Stimulated activated naive CD8-positive, alpha-beta T cell treated with anti-CD3 and anti-CD28 coated beads, Interleukin-15, Interleukin-2, amounts not matched to agents 100 U/mL and 50 U/mL, for 24 hours (primary cell): ENCODE results near the gene P2RX4.
A peak's percentile ranks its signal among the peaks of the same experiment; 100 is the strongest.
"Not testable (repeated sequence)": the region's sequence is repeated elsewhere in the genome, so short reads cannot be mapped to it uniquely, and the experiment has no call there.

Experiments
- ATAC-seq: fragments of 150-1000 bp; cut with Tn5 transposase; one replicate; pipeline ENCODE4 v1.10.0; 2021
- DNase-seq: peaks from one replicate; pipeline ENCODE4 v3.0.0; 2021

The P2RX4 gene

DNA sequence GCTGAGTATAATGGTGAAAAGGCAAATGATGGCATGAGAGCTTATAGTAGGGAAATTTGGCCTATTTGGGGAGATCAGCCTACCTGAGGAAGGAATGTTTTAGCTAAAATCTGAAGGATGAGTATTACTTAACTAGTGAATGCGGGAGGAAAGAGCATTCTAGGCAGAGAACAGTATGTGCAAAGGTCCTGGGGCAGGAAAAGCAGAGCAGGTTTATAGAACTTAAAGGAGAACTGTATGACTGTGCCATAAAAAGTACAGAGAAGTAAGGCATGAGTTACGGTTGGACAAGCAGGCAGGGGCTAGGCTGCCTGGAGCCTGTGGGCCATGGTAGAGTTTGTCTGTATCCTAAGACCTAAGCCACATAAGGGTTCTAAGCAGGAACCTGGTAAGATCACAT lies 21.7 kb upstream of the P2RX4 start:
- DNase-seq (no peak), ATAC-seq (no peak)

DNA sequence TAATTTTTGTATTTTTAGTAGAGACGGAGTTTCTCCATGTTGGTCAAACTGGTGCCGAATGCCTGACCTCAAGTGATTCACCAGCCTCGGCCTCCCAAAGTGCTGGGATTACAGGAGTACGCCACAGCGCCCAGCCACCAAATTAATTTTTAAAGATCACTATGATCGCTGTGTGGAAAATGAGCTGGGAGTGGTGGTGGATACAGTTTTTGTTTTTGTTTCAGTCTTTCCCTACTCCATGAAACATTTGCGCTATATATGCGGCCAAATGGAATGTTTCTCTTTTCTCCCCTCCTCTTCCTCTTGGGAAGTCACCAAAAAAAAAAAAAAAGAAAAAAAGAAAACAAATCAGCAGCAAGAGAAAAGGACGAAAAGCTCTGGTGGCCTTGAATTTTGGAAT lies 20.8 kb upstream of the P2RX4 start:
- ATAC-seq (no peak), DNase-seq (no peak)

DNA sequence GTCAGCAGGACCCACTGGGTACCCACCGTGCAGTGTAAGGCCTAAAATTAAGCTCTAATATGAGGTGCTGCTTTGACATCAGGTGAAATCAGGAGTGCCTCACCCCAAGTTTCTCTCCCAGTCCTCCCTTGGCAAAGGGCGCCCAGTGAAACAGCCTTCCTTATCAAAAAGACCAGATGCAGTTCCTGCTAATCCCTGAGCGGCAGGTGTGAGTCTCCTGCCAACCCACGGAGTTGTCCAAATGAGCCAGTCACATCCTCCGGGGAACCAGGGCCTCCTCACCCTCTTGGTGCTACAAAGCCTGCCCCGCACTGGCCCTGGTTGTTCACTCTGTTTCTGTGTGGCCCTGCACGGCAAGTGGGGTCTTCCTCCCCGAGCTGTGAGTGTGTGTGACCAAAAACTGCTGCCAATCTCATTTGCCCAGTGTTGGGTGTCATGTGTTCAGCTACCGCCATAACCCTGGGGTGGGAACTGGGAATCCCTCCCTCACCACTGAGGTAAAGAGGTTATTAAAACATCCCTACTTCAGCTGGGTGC lies 20.2 kb upstream of the P2RX4 start:
- no peak for DNase-seq
- ATAC-seq, result no peak

DNA sequence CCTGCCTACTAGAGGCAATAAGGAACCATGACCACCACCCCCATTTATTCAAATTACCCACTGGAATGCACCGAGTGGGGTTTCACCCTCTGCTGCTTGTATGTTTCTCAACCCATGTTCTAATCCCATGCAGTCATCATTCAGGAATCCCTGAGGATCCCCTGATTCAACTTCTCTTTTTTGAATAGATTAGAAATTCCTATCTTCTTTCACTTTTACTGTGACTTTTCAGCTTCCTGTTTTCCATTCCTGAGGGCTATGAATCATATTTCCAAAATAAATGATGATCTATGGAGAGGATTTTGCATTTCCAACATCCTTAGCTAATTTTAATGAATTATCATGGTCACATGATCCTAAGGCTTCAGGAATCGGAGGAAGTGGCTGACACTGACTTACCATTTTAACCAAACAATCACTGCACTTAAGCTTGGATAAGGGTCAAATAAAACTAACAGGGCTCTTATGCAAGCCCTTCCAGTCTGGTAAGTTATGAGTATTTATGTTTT lies 19.4 kb upstream of the P2RX4 start:
- DNase-seq (no peak), ATAC-seq (no peak)

DNA sequence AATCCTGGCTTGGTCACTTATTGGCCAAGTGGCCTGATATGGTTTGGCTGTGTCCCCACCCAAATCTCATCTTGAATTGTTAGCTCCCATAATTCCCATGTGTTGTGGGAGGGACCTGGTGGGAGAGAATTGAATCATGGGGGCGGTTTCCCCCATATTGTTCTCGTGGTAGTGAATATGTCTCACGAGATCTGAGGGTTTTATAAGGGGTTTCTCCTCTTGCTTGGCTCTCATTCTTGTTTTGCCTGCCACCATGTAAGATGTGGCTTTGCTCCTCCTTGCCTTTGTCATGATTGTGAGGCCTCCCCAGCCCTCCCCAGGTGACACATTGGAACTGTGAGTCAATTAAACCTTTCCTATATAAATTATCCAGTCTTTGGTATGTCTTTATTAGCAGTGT lies 18.8 kb upstream of the P2RX4 start:
- no peak for DNase-seq
- ATAC-seq, result no peak

DNA sequence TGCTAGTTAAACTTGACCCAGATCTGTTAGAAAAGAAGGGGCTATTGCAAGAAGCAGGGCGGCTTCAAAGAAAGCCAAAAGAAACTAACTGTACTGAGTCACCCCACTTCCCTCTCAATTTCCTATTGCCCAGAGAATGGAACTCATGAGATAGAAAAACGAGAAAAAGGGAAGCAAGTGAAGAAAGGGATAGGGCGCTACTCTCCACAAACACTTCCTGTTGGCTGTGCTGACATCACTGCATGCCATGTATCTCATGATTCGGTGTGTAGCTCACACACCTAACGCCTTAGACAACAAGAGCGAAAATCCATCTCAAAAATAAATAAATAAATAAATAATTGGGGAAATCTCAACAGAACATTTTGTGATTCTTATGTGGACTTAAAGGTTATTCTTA lies 13.0 kb upstream of the P2RX4 start:
- peak; percentile 43 for ATAC-seq
- DNase-seq, result no peak

DNA sequence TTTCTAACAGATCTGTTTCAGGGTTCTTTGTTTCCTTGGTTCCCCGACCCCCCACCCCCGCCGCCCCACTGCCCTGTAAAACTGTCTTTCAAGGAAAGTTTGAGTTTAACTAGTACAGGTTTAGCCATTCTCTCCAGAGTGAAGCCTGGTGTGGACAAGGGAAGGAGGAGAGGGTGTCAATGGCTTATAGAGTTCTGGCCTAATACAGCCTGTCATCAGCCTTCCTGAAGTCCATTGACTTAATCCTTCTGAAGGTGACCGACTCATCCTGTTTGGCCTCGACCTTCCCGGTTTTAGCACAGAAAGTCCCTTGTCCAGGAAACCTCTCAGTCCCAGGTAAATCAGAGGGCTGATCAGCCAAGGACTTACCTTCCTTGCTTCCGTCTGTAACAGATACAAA lies 11.0 kb upstream of the P2RX4 start:
- ATAC-seq, result no peak
- DNase-seq, result no peak

DNA sequence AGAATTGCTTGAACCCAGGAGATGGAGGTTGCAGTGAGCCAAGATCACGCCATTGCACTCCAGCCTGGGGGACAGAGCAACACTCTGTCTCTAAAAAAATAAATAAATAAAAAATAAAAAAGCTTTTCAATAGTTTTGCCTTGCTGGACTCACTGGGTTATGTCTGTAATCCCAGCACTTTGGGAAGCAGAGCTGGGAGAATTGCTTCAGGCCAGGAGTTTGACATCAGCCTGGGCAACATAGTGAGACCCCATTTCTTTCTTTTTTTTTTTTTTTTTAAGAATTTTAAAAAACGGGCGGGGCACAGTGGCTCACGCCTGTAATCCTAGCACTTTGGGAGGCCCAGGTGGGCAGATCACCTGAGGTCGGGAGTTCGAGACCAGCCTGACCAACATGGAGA lies 8.8 kb upstream of the P2RX4 start:
- not testable (repeated sequence) for DNase-seq, ATAC-seq

DNA sequence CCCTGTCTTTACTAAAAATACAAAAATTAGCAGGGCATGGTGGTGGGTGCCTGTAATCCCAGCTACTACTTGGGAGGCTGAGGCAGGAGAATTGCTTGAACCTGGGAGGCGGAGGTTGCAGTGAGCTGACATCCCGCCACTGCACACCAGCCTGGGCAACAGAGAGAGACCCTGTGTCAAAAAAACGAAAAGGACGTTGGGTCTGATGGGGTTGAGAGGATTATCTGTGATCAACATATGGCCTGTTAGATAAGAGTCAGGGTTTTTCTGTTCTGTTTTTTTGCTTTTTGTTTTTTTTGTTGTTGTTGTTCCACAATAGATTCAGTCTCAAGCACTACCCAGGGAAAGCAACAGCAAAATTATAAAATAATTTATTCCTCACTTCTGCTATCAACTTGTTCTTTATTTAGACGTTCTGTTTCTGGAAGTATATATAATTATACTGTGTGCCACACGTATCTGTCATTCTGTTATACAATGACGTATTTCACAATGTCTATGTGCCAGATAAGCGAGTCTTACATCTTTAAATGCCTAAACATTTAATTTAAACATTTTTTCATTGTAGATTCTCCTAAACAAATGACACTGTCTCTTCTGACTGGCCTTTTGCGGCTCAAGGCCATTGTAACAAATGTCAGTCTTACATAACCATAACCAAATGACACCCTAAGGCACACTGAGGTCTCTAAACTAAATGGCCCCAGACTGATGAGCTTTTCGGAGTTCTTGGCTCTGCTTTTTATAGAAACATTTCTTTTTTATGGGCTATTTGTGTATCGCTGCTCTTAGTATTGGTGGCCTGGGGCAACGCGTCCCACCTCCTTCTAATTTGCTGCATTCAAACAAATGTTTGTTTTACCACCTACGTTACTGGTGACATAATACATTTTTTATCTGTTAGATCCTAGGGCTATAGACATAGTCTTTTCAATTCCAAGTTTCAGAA lies 7.2 kb upstream of the P2RX4 start:
- DNase-seq (no peak), ATAC-seq (no peak)

DNA sequence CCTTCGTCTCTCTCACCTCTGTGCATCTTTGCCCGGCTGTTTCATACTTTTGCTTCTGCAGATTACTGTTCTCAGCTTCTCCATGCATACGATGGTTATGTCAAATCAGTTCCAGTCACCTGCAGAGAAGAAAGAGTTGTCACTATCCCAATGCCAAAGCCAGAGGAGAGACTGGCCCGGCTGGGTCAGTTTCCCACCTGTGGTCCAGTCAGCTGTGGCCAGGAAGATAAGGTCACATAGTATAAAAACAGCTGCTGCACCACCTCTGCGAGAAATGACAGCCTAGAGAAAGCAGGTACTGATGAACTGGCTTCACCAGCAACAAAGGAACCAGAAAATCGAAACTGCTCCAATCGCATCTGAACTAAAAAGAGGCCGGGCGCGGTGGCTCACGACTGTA lies 6.4 kb upstream of the P2RX4 start:
- DNase-seq (no peak), ATAC-seq (no peak)

DNA sequence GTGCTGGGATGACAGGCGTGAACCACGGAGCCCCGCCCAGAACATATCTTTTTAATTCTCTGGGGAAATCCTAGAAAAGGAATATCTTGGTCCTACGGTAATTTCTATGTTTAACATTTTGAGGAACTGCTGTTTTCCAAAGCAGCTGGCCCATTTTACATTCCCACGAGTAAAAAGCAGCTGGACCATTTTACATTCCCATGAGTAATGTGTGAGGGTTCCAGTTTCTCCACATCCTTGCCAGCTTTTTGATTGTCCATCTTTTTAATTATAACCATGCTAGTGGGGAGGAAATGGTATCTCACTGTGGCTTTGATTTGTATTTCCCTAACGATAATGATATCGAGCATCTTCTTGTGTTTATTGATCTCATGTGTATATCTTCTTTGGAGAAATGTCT lies 4.4 kb upstream of the P2RX4 start:
- no peak for ATAC-seq
- DNase-seq, result no peak

DNA sequence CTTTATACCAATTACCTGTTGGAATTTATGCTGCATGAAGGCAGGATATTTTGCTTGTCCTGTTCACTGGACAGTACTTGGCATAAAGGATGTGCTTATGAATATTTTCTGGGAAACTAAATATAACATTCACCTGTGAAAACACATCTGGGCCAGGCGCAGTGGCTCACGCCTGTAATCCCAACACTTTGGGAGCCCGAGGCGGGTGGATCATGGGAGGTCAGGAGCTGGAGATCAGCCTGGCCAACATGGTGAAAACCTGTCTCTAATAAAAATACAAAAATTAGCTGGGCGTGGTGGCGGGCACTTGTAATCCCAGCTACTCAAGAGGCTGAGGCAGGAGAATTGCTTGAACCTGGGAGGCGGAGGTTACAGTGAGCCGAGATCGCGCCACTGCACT lies 1.4 kb upstream of the P2RX4 start:
- not testable (repeated sequence) for DNase-seq, ATAC-seq

DNA sequence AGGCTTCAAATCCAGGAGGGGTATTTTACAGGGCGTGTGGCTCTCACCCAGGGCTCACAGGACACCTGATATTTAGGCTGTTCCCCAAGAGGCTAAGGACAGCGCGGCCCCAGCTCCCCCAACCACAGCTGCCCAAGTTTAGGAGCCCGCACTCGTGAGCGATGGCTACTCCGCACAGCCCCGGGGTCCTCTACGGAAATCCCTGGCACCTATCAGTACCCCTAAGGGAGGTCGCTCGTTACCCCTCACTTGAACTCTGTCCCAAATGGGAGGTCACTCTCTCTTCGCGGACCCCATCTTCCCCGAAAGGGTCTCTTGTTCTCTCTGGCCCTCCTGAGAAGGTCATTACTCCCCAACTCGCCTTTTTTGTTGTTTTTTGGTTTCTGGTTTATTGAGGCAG lies 708 bp upstream of the P2RX4 start:
- no peak for ATAC-seq
- DNase-seq, result no peak

DNA sequence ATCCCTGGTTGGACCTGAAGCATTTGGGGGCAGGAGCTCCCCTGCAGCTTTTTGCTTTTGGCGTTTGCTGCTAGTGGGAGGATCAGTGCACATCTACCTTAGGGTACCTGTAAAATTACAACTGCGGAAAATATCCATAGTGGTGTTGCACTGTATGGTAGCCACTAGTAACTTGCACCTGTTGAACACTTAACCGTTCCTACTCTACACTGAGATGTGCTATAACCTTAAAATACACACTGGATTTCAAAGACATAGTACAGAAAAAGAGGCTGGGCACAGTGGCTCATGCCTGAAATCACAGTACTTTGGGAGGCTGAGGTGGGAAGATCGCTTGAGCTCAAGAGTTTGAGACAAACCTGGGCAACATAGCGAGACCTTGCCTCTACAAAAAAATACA lies 2.9 kb downstream of the P2RX4 start:
- DNase-seq (no peak), ATAC-seq (no peak)

DNA sequence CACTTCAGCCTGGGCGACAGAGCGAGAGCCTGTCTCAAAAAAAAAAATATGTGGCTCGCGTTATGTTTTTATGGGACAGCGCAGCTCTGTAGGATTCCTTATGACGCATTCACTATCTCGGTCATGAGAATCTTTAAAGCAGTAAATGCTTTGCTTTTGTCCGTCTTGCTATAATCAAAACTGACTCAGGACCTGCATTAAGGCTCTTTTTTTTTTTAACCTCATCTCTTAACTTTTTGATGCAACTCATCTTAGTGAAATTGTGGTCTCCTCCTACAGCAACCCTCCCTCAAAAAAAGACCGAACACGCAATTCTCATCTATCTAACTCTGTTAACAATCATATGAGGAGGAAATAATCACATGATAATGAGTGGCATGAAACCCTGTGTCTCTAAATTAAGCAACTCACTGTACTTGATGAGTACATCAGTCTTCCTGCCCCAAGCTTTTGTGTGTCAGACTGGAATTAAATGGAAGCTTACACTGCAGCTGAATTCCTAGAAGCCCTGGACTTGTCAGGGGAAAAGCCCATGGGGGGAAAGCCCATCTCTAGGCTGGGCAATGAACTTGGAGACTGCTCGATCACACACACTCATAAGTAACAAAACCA lies 4.3 kb downstream of the P2RX4 start:
- peak; percentile 22 for ATAC-seq
- DNase-seq, result no peak

DNA sequence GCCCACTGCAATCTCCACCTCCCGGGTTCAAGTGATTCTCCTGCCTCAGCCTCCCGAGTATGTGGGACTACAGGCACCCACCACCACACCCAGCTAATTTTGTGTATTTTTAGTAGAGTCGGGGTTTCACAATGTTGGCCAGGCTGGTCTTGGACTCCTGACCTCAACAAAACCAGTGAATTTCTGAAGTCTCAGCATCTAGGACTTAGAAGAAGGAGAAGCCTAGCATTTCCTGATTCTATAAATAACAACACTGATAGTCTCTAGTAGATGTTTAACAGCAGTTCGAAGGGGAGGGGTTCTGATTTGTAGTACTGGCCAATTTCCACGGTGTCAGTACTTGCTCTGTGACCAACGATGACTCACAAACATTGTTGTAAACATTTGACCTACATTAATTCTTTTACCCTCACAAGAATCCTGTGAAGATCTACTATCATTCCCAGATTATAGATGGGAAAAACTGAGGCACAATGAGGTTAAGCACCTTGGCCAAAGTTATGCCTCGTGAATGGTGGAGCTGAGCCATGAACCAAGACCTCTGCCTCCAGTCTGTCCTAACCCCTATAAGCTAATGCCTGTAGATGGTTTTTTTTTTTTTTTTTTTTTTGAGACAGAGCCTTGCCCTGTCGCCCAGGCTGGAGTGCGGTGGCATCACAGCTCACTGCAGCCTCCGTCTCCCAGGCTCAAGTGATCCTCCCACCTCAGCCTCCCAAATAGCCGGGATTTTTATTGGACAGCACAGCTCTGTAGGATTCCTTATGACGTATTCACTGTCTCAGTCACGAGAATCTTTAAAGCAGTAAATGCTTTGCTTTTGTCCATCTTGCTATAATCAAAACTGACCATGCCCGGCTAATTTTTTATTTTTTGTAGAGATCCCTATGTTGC lies 5.2 kb downstream of the P2RX4 start:
- ATAC-seq (peak; percentile 16), DNase-seq (no peak)

DNA sequence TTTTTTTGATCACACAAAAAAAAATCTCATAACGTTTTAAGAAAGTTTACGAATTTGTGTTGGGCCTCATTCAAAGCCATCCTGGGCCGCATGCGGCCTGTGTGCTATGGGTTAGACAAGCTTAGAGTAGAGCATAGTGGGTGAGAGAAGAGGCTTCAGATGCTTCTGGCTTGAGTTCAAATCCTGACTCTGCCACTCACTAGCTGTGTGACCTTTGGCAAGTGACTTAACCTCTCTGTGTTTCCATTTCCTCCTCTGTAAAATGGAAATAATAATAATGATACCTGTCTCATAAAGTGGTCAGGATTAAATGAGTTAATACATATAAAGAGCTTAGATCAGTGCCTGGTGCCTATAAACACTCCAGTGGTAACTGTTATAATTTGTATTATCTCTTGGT lies 6.2 kb downstream of the P2RX4 start:
- DNase-seq (no peak), ATAC-seq (no peak)

DNA sequence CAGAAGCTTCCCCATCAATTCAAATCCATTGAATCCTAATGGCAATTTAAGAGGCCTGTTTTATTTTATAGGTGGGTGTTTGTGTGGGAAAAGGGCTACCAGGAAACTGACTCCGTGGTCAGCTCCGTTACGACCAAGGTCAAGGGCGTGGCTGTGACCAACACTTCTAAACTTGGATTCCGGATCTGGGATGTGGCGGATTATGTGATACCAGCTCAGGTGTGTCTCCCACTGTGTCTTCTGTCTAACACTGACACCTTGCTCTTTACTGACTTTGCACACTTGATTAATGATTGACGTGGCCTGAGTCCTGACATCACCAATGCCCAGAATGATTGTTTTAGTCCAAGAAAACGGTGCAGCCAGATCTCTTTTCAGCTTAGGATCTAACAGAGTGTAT lies 7.1 kb downstream of the P2RX4 start:
- ATAC-seq, result no peak
- DNase-seq, result no peak

DNA sequence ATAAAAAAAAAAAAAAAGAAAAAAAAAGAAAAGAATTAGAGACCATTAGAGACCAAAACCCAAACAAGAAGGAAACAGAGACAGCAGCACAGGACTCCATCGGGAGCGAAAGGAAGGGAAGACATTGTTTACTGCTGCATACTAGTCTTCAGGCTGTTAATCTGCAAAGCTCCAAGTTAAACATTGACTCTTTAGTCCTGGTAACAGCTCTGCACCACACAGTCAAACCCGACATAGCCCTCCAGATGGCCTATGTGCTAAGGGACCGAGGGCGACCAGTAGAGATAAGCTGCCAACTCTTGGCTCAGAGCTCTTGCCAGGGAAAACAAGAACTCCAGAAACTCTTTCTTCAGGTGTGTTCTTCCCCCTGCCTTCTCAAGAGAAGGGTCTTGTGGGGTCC lies 7.8 kb downstream of the P2RX4 start:
- DNase-seq, result no peak
- no peak for ATAC-seq

DNA sequence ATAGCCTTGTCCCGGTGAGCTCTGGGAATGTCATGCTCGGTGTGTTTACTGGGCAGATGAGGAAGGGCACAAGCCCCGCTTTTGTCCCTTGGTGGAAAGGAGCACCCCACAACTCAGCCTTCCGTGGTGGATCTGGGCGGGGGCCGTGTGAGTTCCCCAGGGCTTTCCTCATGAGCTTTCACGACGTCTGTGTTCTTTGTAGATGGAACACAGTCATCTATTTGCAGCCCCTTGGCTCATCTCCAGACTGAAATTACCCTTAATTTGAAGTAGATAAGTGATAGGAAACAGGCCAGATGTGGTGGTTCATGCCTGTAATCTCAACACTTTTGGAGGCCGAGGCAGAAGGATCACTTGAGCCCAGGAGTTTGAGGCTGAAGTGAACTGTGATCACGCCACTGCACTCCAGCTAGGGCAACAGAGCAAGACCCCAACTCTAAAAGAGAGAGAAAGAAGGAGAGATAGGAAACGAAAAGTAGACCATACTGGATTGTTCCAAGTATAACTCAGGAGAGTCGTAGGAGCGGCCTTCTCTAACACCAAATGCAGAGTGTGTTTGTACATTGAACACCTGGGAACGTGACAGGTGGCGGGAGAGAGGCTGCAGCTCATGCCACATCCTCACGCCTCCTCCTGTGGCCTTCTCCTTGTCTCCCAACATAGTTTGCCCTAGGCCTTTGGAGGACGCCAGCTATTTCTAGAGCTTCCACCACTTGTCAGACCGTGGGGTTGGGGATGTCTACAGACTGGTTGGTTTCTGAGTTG lies 8.8 kb downstream of the P2RX4 start:
- no peak for ATAC-seq
- DNase-seq, result no peak

DNA sequence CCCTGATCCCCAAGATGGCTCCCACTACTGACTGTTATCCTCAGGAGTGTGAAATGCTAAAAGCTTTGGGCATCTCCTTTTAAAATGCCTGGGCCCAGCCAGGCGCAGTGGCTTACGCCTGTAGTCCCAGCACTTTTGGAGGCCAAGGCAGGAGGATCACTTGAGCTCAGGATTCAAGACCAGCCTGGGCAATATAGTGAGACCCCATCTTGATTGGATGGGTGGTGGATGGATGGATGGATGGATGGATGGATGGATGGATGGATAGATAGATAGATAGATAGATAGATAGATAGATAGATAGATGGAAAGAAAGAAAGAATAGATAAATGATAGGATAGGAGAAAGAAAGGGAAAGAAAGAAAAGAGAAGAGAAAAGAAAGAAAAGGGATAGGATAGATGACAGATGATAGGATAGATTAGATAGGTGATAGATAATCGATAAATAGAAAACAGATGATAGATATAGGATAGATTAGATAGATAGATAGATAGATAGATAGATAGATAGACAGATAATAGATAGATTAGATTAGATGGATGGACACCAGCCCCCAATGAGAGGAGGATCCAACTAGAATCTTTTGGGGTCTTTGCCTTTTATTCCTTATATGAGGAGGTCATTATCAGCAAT lies 9.5 kb downstream of the P2RX4 start:
- DNase-seq (no peak), ATAC-seq (no peak)
